Measurements from ENCODE around the gene DHRS1. TPM values are rescaled to one million over a fixed set of nuclear protein-coding genes. Genes with fewer than 3 reads are reported as not detected.

The DHRS1 gene
- total RNA-seq, 1 experiment from 2014 or later = 8.9 TPM

DNA sequence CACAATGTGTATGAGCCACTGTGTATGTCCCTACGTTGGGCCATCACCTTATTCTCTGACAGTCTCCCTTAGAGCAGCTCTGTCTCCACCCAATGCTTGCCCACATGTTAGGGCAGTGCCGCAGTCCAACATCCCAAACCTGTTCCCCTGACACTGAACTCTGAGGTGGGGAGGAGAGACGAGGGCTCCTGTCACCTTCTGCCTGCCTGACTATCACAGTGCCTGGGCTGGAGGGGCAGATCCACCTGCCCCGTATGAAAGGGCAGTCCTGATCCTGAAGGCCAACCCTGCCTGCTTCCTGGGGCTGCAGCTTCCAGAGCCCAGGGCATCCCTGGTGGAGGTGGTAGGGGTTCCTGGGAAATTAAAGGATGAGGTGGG, 38.8 kb downstream of the DHRS1 start:
- intact Hi-C loops (cut with micrococcal nuclease; ENCODE audit: unreplicated experiment) = no loop called here
- TF ChIP-seq, protein P1, sequence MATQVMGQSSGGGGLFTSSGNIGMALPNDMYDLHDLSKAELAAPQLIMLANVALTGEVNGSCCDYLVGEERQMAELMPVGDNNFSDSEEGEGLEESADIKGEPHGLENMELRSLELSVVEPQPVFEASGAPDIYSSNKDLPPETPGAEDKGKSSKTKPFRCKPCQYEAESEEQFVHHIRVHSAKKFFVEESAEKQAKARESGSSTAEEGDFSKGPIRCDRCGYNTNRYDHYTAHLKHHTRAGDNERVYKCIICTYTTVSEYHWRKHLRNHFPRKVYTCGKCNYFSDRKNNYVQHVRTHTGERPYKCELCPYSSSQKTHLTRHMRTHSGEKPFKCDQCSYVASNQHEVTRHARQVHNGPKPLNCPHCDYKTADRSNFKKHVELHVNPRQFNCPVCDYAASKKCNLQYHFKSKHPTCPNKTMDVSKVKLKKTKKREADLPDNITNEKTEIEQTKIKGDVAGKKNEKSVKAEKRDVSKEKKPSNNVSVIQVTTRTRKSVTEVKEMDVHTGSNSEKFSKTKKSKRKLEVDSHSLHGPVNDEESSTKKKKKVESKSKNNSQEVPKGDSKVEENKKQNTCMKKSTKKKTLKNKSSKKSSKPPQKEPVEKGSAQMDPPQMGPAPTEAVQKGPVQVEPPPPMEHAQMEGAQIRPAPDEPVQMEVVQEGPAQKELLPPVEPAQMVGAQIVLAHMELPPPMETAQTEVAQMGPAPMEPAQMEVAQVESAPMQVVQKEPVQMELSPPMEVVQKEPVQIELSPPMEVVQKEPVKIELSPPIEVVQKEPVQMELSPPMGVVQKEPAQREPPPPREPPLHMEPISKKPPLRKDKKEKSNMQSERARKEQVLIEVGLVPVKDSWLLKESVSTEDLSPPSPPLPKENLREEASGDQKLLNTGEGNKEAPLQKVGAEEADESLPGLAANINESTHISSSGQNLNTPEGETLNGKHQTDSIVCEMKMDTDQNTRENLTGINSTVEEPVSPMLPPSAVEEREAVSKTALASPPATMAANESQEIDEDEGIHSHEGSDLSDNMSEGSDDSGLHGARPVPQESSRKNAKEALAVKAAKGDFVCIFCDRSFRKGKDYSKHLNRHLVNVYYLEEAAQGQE (IDR thresholded peaks at IDR 0.05; ENCODE audit: insufficient read depth in 1 of 2, low read depth in 2 of 2, low read length in 1 of 2) = no peak
- no peak for TF ChIP-seq POLR2AphosphoS5 (IDR thresholded peaks at IDR 0.05; ENCODE audit: low read depth, low read length)
- TF ChIP-seq, protein P2, sequence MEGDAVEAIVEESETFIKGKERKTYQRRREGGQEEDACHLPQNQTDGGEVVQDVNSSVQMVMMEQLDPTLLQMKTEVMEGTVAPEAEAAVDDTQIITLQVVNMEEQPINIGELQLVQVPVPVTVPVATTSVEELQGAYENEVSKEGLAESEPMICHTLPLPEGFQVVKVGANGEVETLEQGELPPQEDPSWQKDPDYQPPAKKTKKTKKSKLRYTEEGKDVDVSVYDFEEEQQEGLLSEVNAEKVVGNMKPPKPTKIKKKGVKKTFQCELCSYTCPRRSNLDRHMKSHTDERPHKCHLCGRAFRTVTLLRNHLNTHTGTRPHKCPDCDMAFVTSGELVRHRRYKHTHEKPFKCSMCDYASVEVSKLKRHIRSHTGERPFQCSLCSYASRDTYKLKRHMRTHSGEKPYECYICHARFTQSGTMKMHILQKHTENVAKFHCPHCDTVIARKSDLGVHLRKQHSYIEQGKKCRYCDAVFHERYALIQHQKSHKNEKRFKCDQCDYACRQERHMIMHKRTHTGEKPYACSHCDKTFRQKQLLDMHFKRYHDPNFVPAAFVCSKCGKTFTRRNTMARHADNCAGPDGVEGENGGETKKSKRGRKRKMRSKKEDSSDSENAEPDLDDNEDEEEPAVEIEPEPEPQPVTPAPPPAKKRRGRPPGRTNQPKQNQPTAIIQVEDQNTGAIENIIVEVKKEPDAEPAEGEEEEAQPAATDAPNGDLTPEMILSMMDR (IDR thresholded peaks at IDR 0.05) = no peak
- no peak for TF ChIP-seq TCF7L2 (IDR thresholded peaks at IDR 0.05; ENCODE audit: low read depth, low read length)
- TF ChIP-seq SIN3A (IDR thresholded peaks at IDR 0.05; ENCODE audit: borderline replicate concordance, insufficient read depth, low read depth, low read length) = no peak
- Histone ChIP-seq H3K27me3 (ENCODE audit: control insufficient read depth, insufficient read depth, low read length) (no peaks in the 10 kb centered on the region), H3K36me3 (ENCODE audit: control insufficient read depth, insufficient read depth, low read length) (no peaks in the 10 kb centered on the region), H3K4me3 (ENCODE audit: low read depth in 2 of 2, low read length in 2 of 2) (no peak overlapping the region), H3K27ac (ENCODE audit: low read length) (no peak overlapping the region), H3K4me1 (ENCODE audit: control insufficient read depth, insufficient read depth, low read length) (no peaks in the 10 kb centered on the region), H3K9me3 (ENCODE audit: control insufficient read depth, insufficient read depth, low read depth, low read length) (no peaks in the 10 kb centered on the region)
- ChIA-PET CTCF (no interaction called here), POLR2A (no interaction called here)
- DNase-seq (ENCODE audit: low read depth, low spot score) = no peak
- BruUV-seq (replicated peaks) = no TSS peak
- ATAC-seq = no peak
- in situ Hi-C loops (cut with HindIII; ENCODE audit: low pct_unique_long_range_greater_than_20kb, low sequenced_read_pairs) = no loop called here

DNA sequence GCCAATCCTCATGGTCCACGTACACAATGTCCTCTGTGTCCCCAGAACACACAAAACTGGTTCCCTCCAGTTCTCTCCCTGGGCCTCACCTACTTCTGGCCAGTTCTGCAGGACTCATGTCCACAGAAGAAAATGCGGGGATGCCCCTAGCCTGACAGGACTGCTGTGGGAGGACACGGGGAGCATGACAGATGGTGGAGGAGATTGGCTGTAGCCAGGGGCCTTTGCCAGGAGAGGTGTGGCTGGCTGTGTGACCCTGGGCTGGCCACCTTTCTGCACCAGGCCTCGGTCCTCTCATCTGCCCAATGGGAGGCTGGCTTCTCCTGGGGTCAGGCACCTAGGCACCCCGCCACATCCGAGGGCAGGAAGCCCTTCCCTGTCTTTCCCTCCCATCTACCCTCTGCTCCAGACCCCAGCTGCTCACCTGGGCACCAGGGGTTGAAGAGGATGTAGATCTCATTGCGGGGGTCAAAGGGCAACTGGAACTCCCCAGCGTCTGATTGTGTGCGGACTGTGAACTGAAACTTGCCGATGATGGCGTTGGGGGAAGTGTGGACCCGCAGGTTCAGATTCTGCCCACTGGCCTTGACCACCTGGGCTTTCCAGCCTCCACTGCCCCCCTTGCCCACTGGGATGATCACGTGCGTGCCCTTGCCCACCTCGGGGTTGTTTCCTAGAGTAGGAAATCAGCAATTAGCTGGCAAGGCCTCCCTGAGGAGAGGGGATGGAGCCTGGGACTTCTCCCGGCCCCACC, 39.4 kb downstream of the DHRS1 start:
- intact Hi-C loops (cut with micrococcal nuclease; ENCODE audit: unreplicated experiment) (no loop called here), in situ Hi-C loops (cut with HindIII; ENCODE audit: low pct_unique_long_range_greater_than_20kb, low sequenced_read_pairs) (no loop called here)
- ChIA-PET POLR2A (no interaction called here), CTCF (no interaction called here)
- DNase-seq (ENCODE audit: low read depth, low spot score) = no peak
- no peak for TF ChIP-seq TCF7L2 (IDR thresholded peaks at IDR 0.05; ENCODE audit: low read depth, low read length)
- TF ChIP-seq, protein P1 (IDR thresholded peaks at IDR 0.05; ENCODE audit: insufficient read depth in 1 of 2, low read depth in 2 of 2, low read length in 1 of 2) = no peak
- TF ChIP-seq, protein P2 (IDR thresholded peaks at IDR 0.05) = no peak
- no peak for TF ChIP-seq SIN3A (IDR thresholded peaks at IDR 0.05; ENCODE audit: borderline replicate concordance, insufficient read depth, low read depth, low read length)
- TF ChIP-seq POLR2AphosphoS5 (IDR thresholded peaks at IDR 0.05; ENCODE audit: low read depth, low read length) = no peak
- Histone ChIP-seq H3K27me3 (ENCODE audit: control insufficient read depth, insufficient read depth, low read length) (no peaks in the 10 kb centered on the region), H3K4me1 (ENCODE audit: control insufficient read depth, insufficient read depth, low read length) (no peaks in the 10 kb centered on the region), H3K4me3 (ENCODE audit: low read depth in 2 of 2, low read length in 2 of 2) (no peak overlapping the region), H3K36me3 (ENCODE audit: control insufficient read depth, insufficient read depth, low read length) (no peaks in the 10 kb centered on the region), H3K27ac (ENCODE audit: low read length) (no peak overlapping the region), H3K9me3 (ENCODE audit: control insufficient read depth, insufficient read depth, low read depth, low read length) (no peaks in the 10 kb centered on the region)
- ATAC-seq = no peak
- BruUV-seq (replicated peaks) = no TSS peak

Measured in Panc1 (cell line).